HEK293T (cell line): ENCODE measurements around the gene SYNJ1.

Experiments used
- CTCF ChIA-PET: fragments of 350-600 bp; formaldehyde crosslinking; extraction: SDS; loops from one replicate; lab custom pipeline; 2021; ENCODE audit warnings: antibody characterized with exemption, inconsistent platforms; lab: Yijun Ruan, JAX
- POLR2A ChIA-PET: fragments of 350-600 bp; formaldehyde crosslinking; extraction: SDS; loops from one replicate; lab custom pipeline; 2020; ENCODE audit warnings: antibody characterized with exemption, inconsistent platforms; lab: Yijun Ruan, JAX
- DNase-seq: peaks from one replicate; pipeline ENCODE4 v3.0.0; 2012; ENCODE audit warnings: mixed read lengths; ENCODE audit errors: extremely low spot score
- ARNT ChIP-seq: fragments of 450-650 bp; IDR thresholded peaks from 2 replicates; pipeline ENCODE4 v1.6.1; 2017; ENCODE audit warnings: mild to moderate bottlenecking
- BHLHE40 ChIP-seq: fragments of 450-650 bp; IDR thresholded peaks from 2 replicates; pipeline ENCODE4 v1.6.1; 2016; ENCODE audit warnings: mild to moderate bottlenecking, moderate library complexity, borderline replicate concordance
- CTBP1 ChIP-seq: fragments of 450-650 bp; IDR thresholded peaks from 2 replicates; pipeline ENCODE4 v1.6.1; 2016; ENCODE audit warnings: borderline replicate concordance
- ELF4 ChIP-seq: fragments of 450-650 bp; IDR thresholded peaks from 2 replicates; pipeline ENCODE4 v1.6.1; 2017; ENCODE audit warnings: antibody characterized with exemption
- FOXA1 ChIP-seq: fragments of 450-650 bp; IDR thresholded peaks from 2 replicates; pipeline ENCODE4 v1.6.1; 2016; ENCODE audit warnings: mild to moderate bottlenecking
- FOXK2 ChIP-seq: fragments of 450-650 bp; IDR thresholded peaks from 2 replicates; pipeline ENCODE4 v1.6.1; 2016; ENCODE audit warnings: mild to moderate bottlenecking
- FOXM1 ChIP-seq: fragments of 450-650 bp; IDR thresholded peaks from 2 replicates; pipeline ENCODE4 v1.6.1; 2017; ENCODE audit warnings: mild to moderate bottlenecking, borderline replicate concordance
- HDGF ChIP-seq: fragments of 450-650 bp; IDR thresholded peaks from 2 replicates; pipeline ENCODE4 v1.6.1; 2017; ENCODE audit warnings: antibody characterized with exemption, borderline replicate concordance
- L3MBTL2 ChIP-seq: fragments of 450-650 bp; conservative IDR thresholded peaks from 2 replicates; pipeline ENCODE4 v1.6.1; 2016; ENCODE audit warnings: mild to moderate bottlenecking
- LEF1 ChIP-seq: fragments of 450-650 bp; IDR thresholded peaks from 2 replicates; pipeline ENCODE4 v1.6.1; 2017; ENCODE audit warnings: mild to moderate bottlenecking, borderline replicate concordance
- NFRKB ChIP-seq: fragments of 450-650 bp; IDR thresholded peaks from 2 replicates; pipeline ENCODE4 v1.6.1; 2016; ENCODE audit warnings: mild to moderate bottlenecking, moderate library complexity
- SP1 ChIP-seq: fragments of 450-650 bp; IDR thresholded peaks from 2 replicates; pipeline ENCODE4 v1.6.1; 2017
- SUZ12 ChIP-seq: fragments of 450-650 bp; IDR thresholded peaks from 2 replicates; pipeline ENCODE4 v1.6.1; 2016; ENCODE audit warnings: mild to moderate bottlenecking
- TARDBP ChIP-seq: fragments of 450-650 bp; IDR thresholded peaks from 2 replicates; pipeline ENCODE4 v1.6.1; 2016
- ZNF384 ChIP-seq: fragments of 450-650 bp; IDR thresholded peaks from 2 replicates; pipeline ENCODE4 v1.6.1; 2016
- TF ChIP-seq, protein P1 (sequence below): fragments of 450-650 bp; IDR thresholded peaks from 2 replicates; pipeline ENCODE4 v1.6.1; 2016

Gene SYNJ1

DNA sequence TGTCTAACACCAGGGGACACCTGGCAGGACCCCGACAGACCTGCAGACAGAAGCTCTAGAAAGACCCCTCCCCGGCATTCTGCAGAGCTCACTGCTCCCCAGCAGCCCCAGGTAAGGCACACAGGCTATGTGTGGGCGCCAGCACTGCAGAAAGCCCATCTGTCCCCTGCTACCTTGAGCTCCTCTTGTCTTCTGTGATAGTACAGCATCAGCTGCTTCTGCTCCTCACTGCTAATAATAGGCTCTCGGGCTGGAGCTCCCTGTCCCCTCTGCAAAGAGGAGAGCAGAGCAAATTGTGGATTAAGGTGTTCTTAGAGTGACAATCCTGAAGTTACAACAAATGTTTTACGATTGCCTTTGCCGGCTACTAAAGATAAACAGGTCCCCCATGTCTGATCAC is 125.7 kb downstream of the SYNJ1 start:
- ChIA-PET POLR2A (interaction anchor here (1.6 to 2.1 kb wide), 2 partner anchors 11 to 210 kb away, joined by 6 to 7 read pairs; partner anchors contain the start of genes CFAP298 and URB1), CTCF (interaction anchor here (1.0 to 1.6 kb wide), 2 partner anchors 10 to 199 kb away, joined by 5 to 7 read pairs; partner anchors contain the start of gene CFAP298)
- TF ChIP-seq, protein P1, sequence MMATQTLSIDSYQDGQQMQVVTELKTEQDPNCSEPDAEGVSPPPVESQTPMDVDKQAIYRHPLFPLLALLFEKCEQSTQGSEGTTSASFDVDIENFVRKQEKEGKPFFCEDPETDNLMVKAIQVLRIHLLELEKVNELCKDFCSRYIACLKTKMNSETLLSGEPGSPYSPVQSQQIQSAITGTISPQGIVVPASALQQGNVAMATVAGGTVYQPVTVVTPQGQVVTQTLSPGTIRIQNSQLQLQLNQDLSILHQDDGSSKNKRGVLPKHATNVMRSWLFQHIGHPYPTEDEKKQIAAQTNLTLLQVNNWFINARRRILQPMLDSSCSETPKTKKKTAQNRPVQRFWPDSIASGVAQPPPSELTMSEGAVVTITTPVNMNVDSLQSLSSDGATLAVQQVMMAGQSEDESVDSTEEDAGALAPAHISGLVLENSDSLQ = no peak
- TF ChIP-seq ZNF384 (no peak), ELF4 (no peak)
- no peak for DNase-seq

DNA sequence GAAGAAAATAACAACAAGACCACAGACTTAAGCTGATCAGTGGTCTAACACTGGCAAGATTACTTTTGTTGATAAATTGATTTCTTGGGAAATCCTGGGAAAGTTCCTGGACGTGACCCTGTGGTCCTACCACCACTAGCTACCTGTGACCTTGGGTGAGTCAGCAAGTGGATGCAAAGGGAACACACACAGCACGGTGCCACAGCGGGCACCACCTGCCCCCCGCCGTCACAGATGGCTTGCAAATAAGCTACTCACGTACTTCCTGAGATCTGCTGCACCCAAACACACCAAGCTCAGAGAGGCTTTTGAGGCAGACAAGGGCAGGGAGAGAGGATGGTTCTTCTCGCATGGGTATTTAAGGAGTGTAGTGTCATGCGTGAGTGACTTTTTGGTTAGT is 128.3 kb downstream of the SYNJ1 start:
- ChIA-PET CTCF (interaction anchor here (3.1 kb wide), 1 partner anchor 197 kb away, joined by 27 read pairs; no protein-coding TSS in a partner anchor), POLR2A (no interaction called here)
- DNase-seq = no peak
- TF ChIP-seq HDGF = no peak
- TF ChIP-seq BHLHE40 = no peak
- TF ChIP-seq SP1 = no peak
- TF ChIP-seq TARDBP = no peak
- no peak for TF ChIP-seq FOXM1
- TF ChIP-seq L3MBTL2 = no peak
- TF ChIP-seq NFRKB = no peak
- no peak for TF ChIP-seq ZNF384
- TF ChIP-seq LEF1 = no peak
- TF ChIP-seq ARNT = no peak
- TF ChIP-seq FOXA1 = no peak
- no peak for TF ChIP-seq ELF4
- TF ChIP-seq FOXK2 = no peak
- no peak for TF ChIP-seq SUZ12
- TF ChIP-seq CTBP1 = no peak
- TF ChIP-seq, protein P1 = no peak

DNA sequence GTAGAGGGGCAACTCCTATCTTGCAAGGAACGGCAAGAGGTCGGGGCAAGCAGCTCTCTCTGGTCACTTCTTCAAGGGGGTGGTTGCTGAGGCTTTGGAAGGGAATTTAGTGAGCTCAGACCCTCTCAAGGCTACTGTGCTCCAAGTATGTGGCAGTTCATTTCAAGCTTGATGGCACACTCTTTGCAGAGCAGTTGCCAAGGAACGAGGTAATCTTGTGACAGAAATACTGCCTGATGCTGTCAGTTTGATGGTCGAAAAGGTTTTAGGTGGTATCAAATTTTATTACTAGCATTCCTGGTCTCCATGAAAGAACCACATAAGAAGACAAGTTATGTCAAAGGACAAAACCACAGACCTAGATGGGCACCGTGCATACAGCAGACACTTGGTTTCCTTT is 128.7 kb downstream of the SYNJ1 start:
- POLR2A ChIA-PET = no interaction called here
- CTCF ChIA-PET = interaction anchor here (3.1 kb wide), 1 partner anchor 197 kb away, joined by 27 read pairs; no protein-coding TSS in a partner anchor
- DNase-seq = no peak
- TF ChIP-seq ELF4 = no peak
- TF ChIP-seq, protein P1 = peak; percentile 20; the same call in 1 of the 2 replicates

DNA sequence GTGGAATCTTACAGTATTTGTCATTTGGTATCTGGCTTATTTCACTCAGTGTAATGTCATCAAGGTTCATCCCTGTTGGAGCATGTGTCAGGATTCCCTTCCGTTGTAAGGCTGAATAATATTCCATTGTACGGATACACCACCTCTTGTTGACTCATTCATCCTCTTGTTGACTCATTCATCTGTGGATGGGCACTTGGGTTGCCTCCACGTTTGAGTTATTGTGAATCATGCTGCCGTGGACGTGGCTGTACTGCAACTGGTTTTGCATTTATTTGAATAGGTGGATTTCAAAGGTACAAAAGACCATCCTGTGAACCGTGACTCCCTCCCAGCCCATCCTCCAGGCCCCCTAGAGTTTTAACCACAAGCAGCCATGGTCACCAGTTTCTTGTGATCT is 130.6 kb downstream of the SYNJ1 start:
- CTCF ChIA-PET = no interaction called here
- POLR2A ChIA-PET = no interaction called here
- TF ChIP-seq L3MBTL2 (no peak), CTBP1 (no peak), ZNF384 (no peak), FOXA1 (no peak), ELF4 (no peak), TARDBP (no peak), ARNT (no peak), SUZ12 (no peak), NFRKB (no peak)
- TF ChIP-seq, protein P1 = no peak
- DNase-seq = no peak

GRCh38 chr21:32595431-32595830 is 132.4 kb downstream of the SYNJ1 start:
- TF ChIP-seq TARDBP = no peak
- ChIA-PET POLR2A (no interaction called here), CTCF (interaction anchor here (1.3 kb wide), 1 partner anchor 15 kb away, joined by 5 read pairs; no protein-coding TSS in a partner anchor)
- no peak for DNase-seq

DNA sequence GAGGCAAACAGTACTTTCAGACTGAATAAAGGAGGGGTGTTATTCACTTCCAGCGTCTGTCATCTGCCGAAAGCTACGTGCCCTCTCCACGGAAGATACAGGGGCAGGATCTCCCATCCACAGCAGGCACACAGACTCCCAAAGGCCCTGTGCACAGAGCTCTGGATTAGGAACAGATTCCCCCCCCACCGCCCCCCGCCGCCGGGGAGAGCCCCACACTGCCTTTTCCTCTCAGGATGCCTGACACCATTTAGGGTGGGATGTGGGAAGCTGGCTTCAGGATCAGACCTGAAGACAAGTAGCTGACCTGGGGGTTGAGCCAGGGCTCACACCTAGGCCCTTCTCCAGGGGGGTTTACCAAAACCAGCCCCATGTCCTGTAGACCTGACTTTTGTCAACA is 134.1 kb downstream of the SYNJ1 start:
- TF ChIP-seq ZNF384 = no peak
- DNase-seq = no peak
- ChIA-PET POLR2A (no interaction called here), CTCF (interaction anchor here (1.0 kb wide), 1 partner anchor 24 kb away, joined by 3 read pairs; no protein-coding TSS in a partner anchor)

GRCh38 chr21:32592929-32593502 is 134.8 kb downstream of the SYNJ1 start:
- TF ChIP-seq LEF1 = no peak

More at GRCh38 chr21:32592929-32593502, 134.8 kb downstream of the SYNJ1 start:
- CTCF ChIA-PET = interaction anchor here (1.0 kb wide), 2 partner anchors 8 to 24 kb away, joined by 3 to 4 read pairs; no protein-coding TSS in a partner anchor
- DNase-seq = no peak
- POLR2A ChIA-PET = no interaction called here
